ENCODE results near the gene PKIG. TPM values are rescaled to one million over a fixed set of nuclear protein-coding genes. Genes with fewer than 3 reads are reported as not detected.

Gene PKIG
- total RNA-seq, 1 experiment from 2014 or later, result 51.8 TPM

- DNase-seq (ENCODE audit: low read depth), result no peak
Observed at GRCh38 chr20:44659931-44660330, 77.6 kb downstream of the PKIG start.

GRCh38 chr20:44660581-44660980 lies 78.2 kb downstream of the PKIG start:
- DNase-seq (ENCODE audit: low read depth), result no peak

DNA sequence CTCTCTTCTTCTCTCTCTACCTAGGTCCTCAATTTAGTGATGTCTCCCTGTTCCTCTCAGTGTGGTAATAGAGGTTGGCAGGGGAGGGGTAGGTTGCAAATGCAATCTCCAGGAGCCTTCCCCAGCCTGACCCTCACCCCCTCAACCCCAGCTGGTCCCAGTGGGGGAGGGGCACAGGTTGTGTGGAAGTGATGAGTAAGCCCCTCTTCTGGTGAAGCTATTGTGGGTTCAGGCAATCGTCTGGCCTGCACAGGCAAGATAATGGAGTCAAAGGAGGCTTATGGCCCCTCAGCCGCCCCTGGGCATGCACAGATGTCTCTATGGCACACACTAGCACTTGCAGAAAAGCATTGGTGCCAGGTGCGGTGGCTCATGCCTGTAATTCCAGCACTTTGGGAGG lies 79.9 kb downstream of the PKIG start:
- DNase-seq (ENCODE audit: low read depth), result no peak

DNA sequence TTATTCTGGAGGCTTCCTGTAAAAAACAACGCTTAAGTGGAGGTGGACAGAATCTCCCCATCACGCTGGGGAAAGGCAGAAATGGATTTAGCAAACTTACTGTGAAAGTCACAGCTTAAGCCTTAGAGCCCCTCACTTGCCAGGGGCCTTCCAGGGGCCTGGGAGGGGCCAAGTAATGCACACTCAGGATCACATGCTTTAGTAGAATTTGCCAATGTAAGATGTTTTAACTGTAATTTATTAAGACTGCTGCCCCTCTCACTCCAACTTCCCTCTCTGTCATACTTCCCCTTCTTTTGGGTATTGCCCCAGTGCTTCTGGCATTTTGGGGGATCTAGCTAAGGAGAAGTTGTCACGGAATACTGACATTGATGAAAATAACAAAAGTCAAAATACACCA lies 81.8 kb downstream of the PKIG start:
- DNase-seq (ENCODE audit: low read depth), result no peak

DNA sequence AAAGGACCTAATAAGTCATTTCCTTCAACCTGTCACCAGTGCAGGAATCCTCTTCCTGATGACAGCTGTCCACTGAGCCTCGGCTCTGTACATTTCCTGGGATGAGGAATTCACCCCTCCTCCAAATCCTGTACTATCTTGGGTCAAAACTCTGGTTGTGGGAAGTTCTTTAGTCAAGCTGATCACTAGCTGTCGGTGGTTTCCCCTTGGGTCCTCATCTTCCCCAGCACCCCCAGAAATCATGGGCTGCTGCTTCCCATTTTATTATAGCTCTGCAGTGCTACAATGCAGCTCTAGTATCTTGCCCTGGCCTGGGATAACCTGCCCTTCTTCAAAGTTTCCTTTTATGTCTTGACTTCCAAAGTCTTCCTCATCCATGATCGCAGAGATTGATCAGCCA lies 83.7 kb downstream of the PKIG start:
- no peak for DNase-seq (ENCODE audit: low read depth)

Other genes with a start within 250 kb of the PKIG start
- gene R3HDML, start 245.5 kb upstream of the PKIG start, total RNA-seq (2014; rRNA removed; shearing (Covaris generic)), result not detected in 2 replicates
- not detected in 2 replicates for gene HNF4A, start 226.9 kb upstream of the PKIG start, total RNA-seq (2014; rRNA removed; shearing (Covaris generic))
- 5.4 and 6.1 TPM in 2 replicates for gene TTPAL, start 106.7 kb upstream of the PKIG start, total RNA-seq (2014; rRNA removed; shearing (Covaris generic))
- 24.5 and 32.1 TPM in 2 replicates for gene SERINC3, start 60.5 kb upstream of the PKIG start, total RNA-seq (2014; rRNA removed; shearing (Covaris generic))
- 4.7 and 6.3 TPM in 2 replicates for gene ADA, start 69.1 kb downstream of the PKIG start, total RNA-seq (2014; rRNA removed; shearing (Covaris generic))
- not detected in 2 replicates for gene CCN5, start 132.8 kb downstream of the PKIG start, total RNA-seq (2014; rRNA removed; shearing (Covaris generic))
- 1.3 TPM in 1 of 2 replicates, not detected in the other for gene KCNK15, start 163.3 kb downstream of the PKIG start, total RNA-seq (2014; rRNA removed; shearing (Covaris generic))
- 2.0 and 2.1 TPM in 2 replicates for gene RIMS4, start 228.0 kb downstream of the PKIG start, total RNA-seq (2014; rRNA removed; shearing (Covaris generic))